ENCODE data around the gene WDR33.

WDR33 gene

GRCh38 chr2:127719301-127720218 lies 91.4 kb downstream of the WDR33 start:
- TF ChIP-seq ZNF70 (CRISPR knock-in tag; IDR thresholded peaks at IDR 0.05) (no peak), ZNF8 (CRISPR knock-in tag; IDR thresholded peaks at IDR 0.05) (no peak), TOX (CRISPR knock-in tag; IDR thresholded peaks at IDR 0.05; ENCODE audit: borderline replicate concordance) (no peak), ZFP3 (CRISPR knock-in tag; IDR thresholded peaks at IDR 0.05) (no peak), ARNTL (CRISPR knock-in tag; IDR thresholded peaks at IDR 0.05; ENCODE audit: borderline replicate concordance, low read depth) (no peak), ZNF565 (CRISPR knock-in tag; conservative IDR thresholded peaks at IDR 0.05; ENCODE audit: low read depth) (no peak), CSRNP3 (CRISPR knock-in tag; IDR thresholded peaks at IDR 0.05) (no peak), ZC3H10 (CRISPR knock-in tag; IDR thresholded peaks at IDR 0.05) (no peak), GLIS3 (CRISPR knock-in tag; IDR thresholded peaks at IDR 0.05) (no peak), PPARA (CRISPR knock-in tag; IDR thresholded peaks at IDR 0.05; ENCODE audit: borderline replicate concordance) (no peak), TCF4 (CRISPR knock-in tag; IDR thresholded peaks at IDR 0.05; ENCODE audit: borderline replicate concordance) (no peak), CSDC2 (CRISPR knock-in tag; IDR thresholded peaks at IDR 0.05) (no peak), PATZ1 (CRISPR knock-in tag; IDR thresholded peaks at IDR 0.05; ENCODE audit: borderline replicate concordance) (no peak), OSR1 (CRISPR knock-in tag; IDR thresholded peaks at IDR 0.05) (no peak), RARB (CRISPR knock-in tag; IDR thresholded peaks at IDR 0.05) (no peak), POU6F1 (CRISPR knock-in tag; IDR thresholded peaks at IDR 0.05; ENCODE audit: borderline replicate concordance, low read depth) (no peak), ZFP30 (CRISPR knock-in tag; IDR thresholded peaks at IDR 0.05) (no peak)
- TF ChIP-seq, protein P1, sequence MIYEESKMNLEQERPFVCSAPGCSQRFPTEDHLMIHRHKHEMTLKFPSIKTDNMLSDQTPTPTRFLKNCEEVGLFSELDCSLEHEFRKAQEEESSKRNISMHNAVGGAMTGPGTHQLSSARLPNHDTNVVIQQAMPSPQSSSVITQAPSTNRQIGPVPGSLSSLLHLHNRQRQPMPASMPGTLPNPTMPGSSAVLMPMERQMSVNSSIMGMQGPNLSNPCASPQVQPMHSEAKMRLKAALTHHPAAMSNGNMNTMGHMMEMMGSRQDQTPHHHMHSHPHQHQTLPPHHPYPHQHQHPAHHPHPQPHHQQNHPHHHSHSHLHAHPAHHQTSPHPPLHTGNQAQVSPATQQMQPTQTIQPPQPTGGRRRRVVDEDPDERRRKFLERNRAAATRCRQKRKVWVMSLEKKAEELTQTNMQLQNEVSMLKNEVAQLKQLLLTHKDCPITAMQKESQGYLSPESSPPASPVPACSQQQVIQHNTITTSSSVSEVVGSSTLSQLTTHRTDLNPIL (CRISPR knock-in tag; IDR thresholded peaks at IDR 0.05; ENCODE audit: low read depth) = no peak
- no peak for ATAC-seq

DNA sequence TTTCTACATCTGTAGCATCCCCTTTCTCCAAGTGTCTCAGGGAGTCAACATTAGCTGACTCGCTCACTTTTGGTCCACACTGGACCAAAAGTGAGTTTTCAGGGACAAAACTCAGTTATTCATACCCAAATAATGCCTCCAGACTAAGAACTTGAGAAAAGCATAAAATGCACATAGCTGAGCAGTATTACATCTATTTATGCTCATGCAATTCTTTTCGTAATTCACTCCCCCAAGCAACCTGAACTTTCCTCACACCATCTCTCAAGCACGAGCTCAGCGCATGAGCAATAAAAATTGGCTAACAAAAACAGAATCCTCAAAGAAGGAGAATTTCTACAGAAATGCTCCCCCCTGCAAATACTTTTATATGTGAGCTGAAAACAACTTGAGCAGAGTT lies 92.7 kb downstream of the WDR33 start:
- no peak for TF ChIP-seq SNAI2 (CRISPR knock-in tag; IDR thresholded peaks at IDR 0.05)
- ATAC-seq = no peak

GRCh38 chr2:127715778-127716449 lies 95.1 kb downstream of the WDR33 start:
- TF ChIP-seq RARB (CRISPR knock-in tag; IDR thresholded peaks at IDR 0.05) = no peak
- no peak for ATAC-seq

DNA sequence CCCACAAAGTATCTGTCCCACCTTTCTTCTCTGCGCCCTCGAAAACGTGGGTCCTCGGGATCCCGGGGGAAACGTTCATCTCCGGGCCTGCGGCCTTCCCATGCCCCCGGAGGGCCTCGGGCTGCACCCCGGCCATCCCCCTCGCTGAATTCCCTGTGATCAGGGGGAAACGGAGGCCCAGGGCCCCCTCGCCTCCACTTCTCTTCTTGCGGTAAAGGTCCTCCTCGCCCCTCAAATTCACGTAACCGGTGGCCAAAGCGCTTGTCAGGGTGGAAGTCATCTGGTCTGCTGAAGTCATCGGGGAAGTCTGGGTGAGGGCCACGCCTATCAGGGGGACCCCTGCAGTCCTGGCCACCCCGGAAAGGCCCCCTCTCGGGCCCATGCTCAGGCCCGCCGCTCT lies 97.4 kb downstream of the WDR33 start:
- TF ChIP-seq, protein P2, sequence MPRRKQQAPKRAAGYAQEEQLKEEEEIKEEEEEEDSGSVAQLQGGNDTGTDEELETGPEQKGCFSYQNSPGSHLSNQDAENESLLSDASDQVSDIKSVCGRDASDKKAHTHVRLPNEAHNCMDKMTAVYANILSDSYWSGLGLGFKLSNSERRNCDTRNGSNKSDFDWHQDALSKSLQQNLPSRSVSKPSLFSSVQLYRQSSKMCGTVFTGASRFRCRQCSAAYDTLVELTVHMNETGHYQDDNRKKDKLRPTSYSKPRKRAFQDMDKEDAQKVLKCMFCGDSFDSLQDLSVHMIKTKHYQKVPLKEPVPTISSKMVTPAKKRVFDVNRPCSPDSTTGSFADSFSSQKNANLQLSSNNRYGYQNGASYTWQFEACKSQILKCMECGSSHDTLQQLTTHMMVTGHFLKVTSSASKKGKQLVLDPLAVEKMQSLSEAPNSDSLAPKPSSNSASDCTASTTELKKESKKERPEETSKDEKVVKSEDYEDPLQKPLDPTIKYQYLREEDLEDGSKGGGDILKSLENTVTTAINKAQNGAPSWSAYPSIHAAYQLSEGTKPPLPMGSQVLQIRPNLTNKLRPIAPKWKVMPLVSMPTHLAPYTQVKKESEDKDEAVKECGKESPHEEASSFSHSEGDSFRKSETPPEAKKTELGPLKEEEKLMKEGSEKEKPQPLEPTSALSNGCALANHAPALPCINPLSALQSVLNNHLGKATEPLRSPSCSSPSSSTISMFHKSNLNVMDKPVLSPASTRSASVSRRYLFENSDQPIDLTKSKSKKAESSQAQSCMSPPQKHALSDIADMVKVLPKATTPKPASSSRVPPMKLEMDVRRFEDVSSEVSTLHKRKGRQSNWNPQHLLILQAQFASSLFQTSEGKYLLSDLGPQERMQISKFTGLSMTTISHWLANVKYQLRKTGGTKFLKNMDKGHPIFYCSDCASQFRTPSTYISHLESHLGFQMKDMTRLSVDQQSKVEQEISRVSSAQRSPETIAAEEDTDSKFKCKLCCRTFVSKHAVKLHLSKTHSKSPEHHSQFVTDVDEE (CRISPR knock-in tag; IDR thresholded peaks at IDR 0.05) = no peak
- no peak for TF ChIP-seq CSRNP3 (CRISPR knock-in tag; IDR thresholded peaks at IDR 0.05)
- no peak for ATAC-seq

Measured in SK-N-SH treated with all-trans-retinoic acid at 6 μM for 48 hours (cell line).